CD4-positive, alpha-beta T cell treated with Interleukin-2 at 100 ng/mL for 4 hours (primary cell): ENCODE results near the gene MELK.

Experiments
- DNase-seq: peaks from one replicate; pipeline ENCODE4 v3.0.0-alpha.2; 2020; ENCODE audit warnings: low spot score

MELK gene

GRCh38 chr9:36584620-36585460 is 12.1 kb downstream of the MELK start:
- no peak for DNase-seq

- DNase-seq, result no peak
These were observed 17.5 kb downstream of the MELK start for GRCh38 chr9:36590231-36590630.

- no peak for DNase-seq
These were observed 20.3 kb downstream of the MELK start for GRCh38 chr9:36592801-36593583.

DNA sequence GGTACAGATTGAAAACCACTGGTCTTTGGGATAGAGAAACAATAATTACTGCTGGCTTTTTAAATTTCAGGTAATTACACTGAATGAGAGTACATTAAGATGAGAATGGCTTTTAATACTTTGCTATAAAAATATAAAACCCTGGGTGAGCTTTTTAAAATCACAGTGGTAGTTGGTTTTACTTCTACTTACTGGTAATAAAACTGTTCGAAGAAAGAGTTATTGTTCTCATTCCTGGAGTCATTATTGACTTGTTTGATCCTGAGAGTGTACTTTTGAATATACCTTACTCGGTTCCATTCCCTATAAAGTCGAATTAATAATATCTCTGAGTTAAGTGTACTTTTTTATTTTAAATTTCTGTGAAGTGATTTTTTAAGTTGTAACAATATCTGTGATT is 21.5 kb downstream of the MELK start:
- DNase-seq, result no peak

- DNase-seq, result peak; percentile 8
These were observed 24.9 kb downstream of the MELK start for GRCh38 chr9:36597412-36598178.

- DNase-seq, result no peak
These were observed 25.6 kb downstream of the MELK start for GRCh38 chr9:36598273-36598672.

GRCh38 chr9:36603006-36603405 is 30.3 kb downstream of the MELK start:
- DNase-seq, result peak; percentile 7

DNA sequence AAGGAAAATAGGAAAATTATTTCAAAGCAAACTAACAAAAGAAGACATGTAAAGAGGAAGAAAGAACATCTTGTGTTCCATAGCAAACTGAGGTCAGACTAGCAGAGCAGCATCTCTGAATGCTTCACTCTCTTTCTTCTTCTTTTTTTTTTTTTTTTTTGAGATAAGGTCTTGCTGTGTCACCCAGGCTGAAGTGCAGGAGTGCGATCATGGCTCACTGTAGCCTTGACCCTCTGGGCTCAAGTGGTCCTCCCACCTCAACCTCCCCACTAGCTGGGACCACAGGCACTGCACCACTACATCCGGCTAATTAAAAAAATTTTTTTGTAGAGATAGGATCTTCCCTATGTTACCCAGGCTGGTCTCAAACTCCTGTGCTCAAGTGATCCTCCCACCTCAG is 36.6 kb downstream of the MELK start:
- DNase-seq, result no peak

- no peak for DNase-seq
These were observed 49.4 kb downstream of the MELK start for GRCh38 chr9:36622121-36622520.

GRCh38 chr9:36623280-36623679 is 50.6 kb downstream of the MELK start:
- DNase-seq, result no peak

DNA sequence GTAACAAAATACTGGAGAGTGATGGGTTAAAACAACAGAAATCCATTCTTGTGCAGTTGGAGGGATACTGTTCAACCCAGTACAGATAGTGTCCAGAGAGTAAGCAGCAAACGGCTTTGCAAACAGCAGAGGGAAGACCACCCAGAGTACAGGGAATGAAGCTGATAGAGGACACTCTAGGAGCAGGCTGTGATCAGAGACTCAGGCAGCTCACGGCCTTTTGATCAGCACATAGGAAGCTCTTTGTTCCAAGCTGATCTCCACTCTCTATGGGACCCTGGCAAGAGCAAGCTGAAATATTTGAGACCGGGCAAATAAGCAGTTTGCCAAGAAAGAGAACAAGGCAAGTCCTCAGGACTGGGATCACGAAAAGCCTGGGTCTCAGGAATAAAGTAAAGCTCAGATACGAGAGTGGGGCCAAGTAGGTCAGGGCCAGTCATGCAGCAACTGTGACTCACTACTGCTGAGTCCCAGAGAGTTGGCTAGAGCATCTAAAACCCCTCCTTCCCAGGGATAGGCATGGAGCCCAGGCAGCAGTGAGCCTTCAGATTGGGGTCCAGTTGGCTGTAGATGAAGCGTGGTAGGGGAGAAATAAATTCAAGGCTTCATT is 52.4 kb downstream of the MELK start:
- no peak for DNase-seq

- peak; percentile 9 for DNase-seq
These were observed 60.2 kb downstream of the MELK start for GRCh38 chr9:36632892-36633291.

DNA sequence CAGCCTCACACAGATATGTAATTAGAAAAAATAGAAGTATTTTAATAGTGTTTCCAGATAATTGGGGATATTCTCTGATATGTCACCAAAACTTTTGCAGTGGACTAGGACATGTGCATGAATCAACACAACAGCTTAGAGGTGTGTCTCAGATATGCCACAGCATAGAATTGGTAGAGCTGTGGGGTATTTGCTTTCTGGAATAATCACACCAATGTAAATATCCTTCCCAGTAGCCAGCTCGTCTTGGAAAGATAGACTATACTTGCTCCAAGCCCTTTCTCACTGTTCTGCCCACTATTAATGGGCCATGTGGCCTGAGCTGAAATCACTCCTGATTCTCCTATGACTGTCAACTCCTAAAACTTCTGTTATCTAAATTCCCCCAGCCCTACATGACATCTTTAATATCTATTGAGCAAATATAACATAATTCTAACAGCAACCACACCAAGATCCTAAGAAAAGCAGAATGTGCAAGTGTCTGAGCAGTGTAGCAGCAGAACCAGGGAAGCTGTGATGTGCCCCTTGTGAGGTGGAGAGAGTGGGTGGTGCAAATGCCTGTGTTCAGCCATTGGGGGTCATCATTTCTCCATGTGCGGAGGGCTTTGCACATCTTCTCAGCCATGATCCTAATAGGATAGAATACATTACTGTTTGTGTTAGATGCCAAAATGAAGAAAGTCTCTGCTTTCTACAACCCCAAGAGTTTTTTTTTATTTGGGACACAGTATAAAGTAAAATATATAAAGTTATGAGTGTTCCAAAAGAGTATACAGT is 65.0 kb downstream of the MELK start:
- no peak for DNase-seq

DNA sequence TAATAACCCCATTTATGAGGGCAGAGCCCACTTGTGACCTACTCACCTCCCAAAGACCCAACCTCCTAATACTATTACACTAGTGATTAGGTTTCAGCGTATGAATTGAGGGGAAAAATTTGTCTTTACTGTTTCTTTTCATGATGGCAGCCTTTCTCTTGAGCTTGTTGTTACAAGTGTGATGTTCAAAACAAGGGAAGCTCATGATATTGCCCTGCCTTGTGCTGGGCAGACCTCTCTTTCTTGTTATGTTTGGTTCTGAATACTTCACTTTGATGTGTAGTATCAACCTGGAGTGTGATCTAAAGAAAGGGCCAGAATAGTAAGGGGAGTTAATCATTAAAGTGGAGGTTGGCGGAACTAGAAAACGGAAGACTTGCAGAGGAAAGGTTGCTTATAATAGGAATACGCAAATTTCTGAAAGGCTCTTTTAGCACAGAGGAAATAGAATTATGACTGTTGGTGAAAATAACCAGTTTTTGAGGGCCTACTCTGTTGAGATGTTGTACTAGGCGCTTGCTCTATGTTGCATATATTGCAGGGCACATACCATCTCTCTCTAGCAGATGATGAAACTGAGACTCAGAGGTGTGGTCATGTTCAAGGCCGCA is 68.2 kb downstream of the MELK start:
- DNase-seq, result no peak

- no peak for DNase-seq
These were observed 70.1 kb downstream of the MELK start for GRCh38 chr9:36642817-36643216.

GRCh38 chr9:36656842-36657241 is 84.1 kb downstream of the MELK start:
- DNase-seq, result no peak

GRCh38 chr9:36659500-36659899 is 86.8 kb downstream of the MELK start:
- DNase-seq, result no peak

- DNase-seq, result no peak
These were observed 92.1 kb downstream of the MELK start for GRCh38 chr9:36664806-36665205.

GRCh38 chr9:36665387-36665786 is 92.7 kb downstream of the MELK start:
- no peak for DNase-seq

GRCh38 chr9:36665921-36666431 is 93.3 kb downstream of the MELK start:
- no peak for DNase-seq

DNA sequence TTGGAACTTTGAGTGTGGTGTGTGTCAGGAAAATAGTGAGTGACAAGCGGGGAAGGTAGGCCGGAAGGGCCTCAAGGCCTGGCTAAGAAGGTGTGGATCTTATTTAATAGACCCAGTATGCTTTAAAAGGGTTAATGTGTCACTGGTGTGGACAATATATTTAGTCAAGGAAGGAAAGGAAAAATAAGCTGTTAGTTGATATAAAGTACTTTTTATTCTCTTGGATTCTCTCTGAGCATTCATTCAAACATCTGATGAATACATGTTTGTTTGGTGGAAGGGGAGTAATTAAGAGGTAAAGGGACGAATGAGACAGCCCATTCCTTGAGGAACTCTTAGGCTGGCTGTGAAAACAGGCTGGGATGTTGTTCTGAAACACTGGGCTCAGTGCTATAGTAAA is 98.9 kb downstream of the MELK start:
- no peak for DNase-seq
